NCI-H146 treated with DMSO at 0.1 percent for 48 hours (cell line): ENCODE measurements around the gene SDHAF1.
"Not testable (repeated sequence)": the region's sequence is repeated elsewhere in the genome, so short reads cannot be mapped to it uniquely, and the experiment has no call there.

Source experiments
- DNase-seq: peaks from one replicate; lab custom pipeline; 2025; ENCODE audit not compliant: unreplicated experiment; lab: John Stamatoyannopoulos, UW

SDHAF1 gene

GRCh38 chr19:35995048-35995993 lies at the start of gene SDHAF1:
SDHAF1 (plus strand) TSS chr19:35995188; CDS start chr19:35995275, 87 bp downstream.
- peak; percentile 95 for DNase-seq

- no peak for DNase-seq
These were observed 48.8 kb upstream of the SDHAF1 start for GRCh38 chr19:35946203-35946602.

- no peak for DNase-seq
These were observed 45.9 kb upstream of the SDHAF1 start for GRCh38 chr19:35949131-35949530.

GRCh38 chr19:35955881-35956634 lies 38.9 kb upstream of the SDHAF1 start:
- DNase-seq, result no peak

DNA sequence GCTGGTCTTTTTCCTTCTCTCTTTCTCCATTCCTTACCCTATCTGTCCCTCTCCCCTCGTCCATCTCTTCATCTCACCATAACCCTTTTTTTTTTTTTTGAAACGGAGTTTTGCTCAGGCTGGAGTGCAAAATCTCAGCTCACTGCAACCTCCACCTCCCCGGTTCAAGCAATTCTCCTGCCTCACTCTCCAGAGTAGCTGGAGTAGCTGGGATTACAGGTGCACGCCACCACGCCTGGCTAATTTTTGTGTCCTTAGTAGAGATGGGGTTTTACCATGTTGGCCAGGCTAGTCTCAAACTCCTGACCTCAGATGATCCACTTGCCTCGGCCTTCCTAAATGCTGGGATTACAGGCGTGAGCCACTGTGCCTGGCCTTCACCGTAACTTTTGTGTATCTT lies 37.6 kb upstream of the SDHAF1 start:
- not testable (repeated sequence) for DNase-seq

DNA sequence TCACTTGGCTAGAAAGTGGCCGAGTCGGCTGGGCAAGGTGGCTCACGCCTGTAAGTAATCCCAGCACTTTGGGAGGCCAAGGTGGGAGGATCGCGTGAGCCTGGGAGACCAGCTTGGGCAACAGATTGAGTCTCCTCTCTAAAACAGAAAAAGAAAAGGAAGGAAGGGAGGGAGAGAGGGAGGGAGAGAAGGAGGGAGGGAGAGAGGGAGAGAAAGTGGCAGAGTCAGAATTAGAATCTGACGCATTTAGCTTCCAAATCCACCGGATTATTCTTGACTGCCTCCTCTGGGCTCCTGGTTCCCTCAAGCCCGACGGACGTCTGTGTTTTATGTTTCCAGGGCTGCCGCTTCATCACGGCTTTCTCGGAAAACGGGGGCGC lies 36.3 kb upstream of the SDHAF1 start:
- DNase-seq, result no peak

GRCh38 chr19:35959040-35959967 lies 35.7 kb upstream of the SDHAF1 start:
- DNase-seq, result no peak

DNA sequence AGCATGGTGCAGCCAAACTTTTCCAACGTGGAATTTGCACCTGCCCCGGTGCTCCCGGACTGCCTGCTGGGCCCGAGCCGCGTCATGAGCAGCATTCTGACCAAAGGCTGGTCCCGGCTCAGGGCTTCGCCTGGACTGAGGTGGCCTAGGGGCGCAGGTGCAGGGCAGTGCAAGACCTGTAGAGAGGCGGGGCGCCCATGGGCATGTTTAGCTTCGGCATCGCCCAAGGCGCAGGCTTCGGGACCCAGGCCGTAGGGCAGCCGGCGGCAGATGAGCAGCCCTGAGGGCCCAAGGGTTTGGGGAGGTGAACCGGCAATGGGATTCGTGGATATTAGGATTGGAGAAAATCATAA lies 35.0 kb upstream of the SDHAF1 start:
- no peak for DNase-seq

GRCh38 chr19:35960432-35960972 lies 34.5 kb upstream of the SDHAF1 start:
- DNase-seq, result no peak

GRCh38 chr19:35963514-35963913 lies 31.5 kb upstream of the SDHAF1 start:
- DNase-seq, result no peak

DNA sequence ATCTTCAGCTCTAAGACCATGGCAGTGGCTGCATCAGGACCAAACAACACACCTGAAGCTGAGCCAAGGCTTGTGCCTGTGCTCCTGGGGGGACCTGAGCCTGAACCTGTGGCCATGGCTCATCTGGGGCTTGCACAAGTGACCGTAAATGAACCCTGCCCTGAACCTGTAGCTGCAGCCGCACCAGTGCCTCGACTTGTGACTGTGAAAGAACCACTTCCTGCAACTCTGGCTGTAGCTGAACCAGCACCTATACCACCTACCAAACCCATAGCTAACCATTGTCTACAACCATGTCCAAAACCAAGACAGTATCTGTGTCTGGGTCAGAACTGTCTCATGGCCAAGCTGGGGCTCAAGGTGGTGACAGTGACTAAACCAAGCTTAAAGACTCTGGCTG lies 28.2 kb upstream of the SDHAF1 start:
- DNase-seq, result no peak

DNA sequence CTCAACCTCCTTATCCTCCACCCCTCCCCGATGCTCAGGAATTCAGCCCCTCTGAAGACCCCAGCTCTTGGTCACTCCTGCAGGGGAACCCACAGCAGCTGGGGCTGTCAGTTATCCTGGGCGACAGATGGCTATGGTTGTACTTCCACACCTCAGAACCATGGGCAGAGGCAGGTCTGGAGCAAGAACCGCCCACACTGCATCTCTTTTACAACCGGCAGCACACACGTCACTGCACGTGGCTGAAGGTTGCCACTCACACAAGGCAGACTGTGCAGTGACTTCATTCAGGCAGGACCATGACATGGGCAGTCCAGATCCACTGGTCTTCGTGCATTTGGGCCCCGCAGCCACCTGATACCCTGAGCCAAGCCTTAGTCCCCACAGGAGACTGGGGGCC lies 21.5 kb upstream of the SDHAF1 start:
- DNase-seq, result no peak

DNA sequence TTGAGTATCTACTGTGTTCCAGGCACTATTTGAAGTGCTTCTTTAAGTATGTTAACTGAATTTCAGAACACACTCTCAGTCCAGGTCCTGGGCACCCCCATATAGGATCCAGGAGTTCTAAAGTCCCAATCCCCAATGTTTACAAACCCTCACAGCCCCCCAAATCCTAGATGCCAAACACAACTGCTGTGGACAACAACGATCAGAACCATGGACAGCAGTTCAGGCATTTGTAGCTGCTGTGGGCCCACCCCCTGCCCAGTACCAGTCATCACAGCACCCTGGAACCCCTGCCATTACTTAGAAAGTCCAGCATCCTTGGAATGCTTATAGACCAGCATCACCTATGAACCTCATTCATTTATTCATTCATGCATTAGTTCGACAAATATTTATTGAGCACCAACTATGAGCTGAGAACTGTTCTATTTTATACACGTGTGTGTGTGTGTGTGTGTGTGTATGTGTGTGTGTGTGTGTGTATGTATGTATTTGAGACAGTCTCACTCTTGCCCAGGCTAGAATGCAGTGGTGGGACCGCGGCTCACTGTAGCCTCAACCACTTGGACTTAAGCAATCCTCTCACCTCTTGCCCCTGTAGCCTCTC lies 19.3 kb upstream of the SDHAF1 start:
- no peak for DNase-seq

DNA sequence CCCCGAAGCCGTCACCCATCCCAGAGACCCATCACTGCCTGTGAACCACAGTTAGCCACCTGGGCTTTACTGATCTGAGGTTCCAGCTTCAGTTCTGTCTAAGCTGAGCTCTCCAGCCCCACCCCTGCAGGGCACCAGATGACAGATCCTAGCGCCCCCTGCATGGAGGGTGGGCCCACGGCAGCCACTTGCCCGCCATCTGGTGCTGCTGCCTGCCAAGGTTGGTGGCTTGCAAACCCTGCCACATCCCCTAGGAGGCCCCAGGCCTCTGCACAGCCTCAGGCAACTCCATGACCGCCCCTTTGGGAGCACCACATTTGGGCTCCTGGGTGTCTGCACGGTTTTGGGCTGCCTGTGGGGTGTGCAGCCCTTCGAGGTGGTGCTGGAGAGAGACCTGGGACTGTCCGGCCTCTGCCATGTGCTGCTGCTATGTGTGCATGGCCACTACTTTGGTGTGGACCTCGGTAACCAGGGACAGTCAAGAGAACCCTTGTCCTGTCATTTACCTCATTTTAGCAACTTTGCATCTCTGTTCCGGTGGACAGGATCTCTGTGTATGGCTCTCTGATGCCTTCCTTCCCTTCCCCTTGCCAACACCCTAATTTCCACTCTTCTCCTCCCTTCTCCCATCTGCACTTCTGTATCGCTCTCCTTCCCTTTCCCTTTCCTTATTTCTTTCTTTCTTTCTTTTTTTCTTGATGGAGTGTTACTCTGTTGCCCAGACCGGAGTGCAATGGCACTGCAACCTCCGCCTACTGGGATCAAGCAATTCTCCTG lies 17.4 kb upstream of the SDHAF1 start:
- no peak for DNase-seq

DNA sequence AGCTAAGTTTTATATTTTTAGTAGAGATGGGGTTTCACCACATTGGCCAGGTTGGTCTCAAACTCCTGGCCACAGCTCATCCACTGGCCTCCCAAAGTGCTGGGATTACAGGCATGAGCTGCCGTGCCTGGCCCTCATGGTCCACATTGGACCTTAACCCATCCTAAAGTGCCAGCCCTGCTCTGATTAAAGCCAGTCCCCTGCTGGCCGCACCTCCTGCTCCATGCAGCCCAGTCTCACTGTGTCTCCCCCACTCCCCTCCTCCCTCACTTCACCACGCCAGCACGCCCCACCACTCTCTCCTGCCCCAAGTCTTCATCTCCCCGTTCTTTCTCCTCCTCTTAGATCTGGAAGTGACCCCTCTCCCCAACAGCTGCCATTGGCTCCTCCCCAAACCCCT lies 16.7 kb upstream of the SDHAF1 start:
- DNase-seq, result no peak

DNA sequence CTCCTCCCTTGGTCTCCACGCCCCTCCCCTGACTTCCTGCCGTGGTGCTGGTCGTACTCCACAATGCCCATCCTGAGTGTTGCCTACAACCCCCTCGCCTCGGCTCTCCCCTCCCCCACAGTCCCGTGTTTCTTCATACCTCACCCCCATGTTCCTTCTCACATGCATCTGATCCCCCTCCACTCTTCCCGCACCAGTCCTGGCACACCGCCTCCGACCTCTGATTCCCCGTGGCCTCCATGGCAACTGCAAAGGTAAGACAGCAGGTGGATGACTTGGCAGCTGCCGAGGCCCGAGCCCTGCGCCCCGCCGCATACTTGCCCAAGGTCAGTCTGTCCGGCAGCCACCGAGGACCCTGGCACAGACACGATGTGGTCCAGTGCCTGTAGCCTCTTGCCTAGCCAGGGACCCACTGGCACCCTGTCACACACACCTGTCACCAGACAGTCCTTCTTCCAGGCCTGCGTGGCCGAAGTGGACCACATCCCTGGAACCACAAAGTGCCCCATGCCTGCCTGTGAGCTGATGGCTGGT lies 16.1 kb upstream of the SDHAF1 start:
- DNase-seq, result no peak

GRCh38 chr19:35980997-35981396 lies 14.0 kb upstream of the SDHAF1 start:
- DNase-seq, result not testable (repeated sequence)

DNA sequence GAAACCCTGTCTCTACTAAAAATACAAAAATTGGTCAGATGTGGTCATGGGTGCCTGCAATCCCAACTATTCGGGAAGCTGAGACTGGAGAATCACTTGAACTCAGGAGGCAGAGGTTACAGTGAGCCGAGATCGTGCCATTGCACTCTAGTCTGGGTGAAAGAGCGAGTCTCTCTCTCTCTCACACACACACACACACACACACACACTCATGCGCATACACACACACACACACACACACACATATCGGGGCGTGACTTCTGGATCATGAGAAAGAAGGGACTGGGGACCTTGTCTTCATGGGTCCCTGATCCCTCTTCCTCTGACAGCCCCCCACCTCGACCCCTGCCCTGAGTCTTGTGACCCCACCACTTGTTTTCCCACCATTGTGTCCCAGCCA lies 11.8 kb upstream of the SDHAF1 start:
- no peak for DNase-seq

- no peak for DNase-seq
These were observed 8.9 kb upstream of the SDHAF1 start for GRCh38 chr19:35986111-35986510.
